Measurements from ENCODE around the gene SUN3. TPM values are rescaled to one million over a fixed set of nuclear protein-coding genes. Genes with fewer than 3 reads are reported as not detected.

SUN3 gene
- total RNA-seq, 2 experiments from 2014 or later, result 2.9 TPM; not detected in 1

DNA sequence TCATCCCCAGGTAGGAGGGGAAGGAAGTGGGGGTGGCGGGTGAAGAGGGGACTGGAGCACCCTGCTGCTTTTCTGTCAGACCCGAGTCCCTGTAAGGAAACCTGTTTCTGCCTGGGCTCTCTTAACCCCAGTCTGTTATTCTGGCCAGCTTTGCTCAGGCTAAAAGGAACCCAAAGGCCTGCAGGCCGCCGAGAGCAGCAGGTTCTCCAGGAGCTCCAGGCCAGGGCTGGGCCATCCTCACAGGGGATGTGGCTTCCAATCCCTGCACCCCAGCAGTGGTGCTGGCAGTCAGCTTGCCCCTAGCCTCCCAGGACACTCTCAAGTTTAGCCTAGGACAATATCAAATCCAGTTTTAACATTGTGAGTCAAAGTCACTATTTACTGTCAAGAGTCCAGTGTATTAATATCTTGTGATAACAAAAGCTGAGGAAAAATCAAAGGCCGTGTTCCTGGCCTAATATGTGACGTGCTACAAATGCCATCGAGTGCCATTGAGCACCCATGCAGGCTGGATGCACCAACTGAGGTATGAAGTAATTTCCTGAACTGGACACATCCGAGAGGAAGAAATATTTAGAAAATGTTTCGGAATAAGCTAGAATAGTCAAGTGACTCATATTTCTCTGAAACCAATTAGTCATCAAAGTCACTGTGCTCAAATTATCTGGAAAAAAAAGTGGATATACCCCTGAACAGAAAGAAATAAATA lies 87.6 kb downstream of the SUN3 start:
- Histone ChIP-seq H3K4me3 (ENCODE audit: low read depth, low read length, poor library complexity, severe bottlenecking) (no peak overlapping the region), H3K79me2 (ENCODE audit: insufficient read depth, low read depth, low read length) (no peaks in the 10 kb centered on the region), H4K20me1 (ENCODE audit: insufficient read depth, low read length) (no peaks in the 10 kb centered on the region), H2AFZ (ENCODE audit: low read length) (no peak overlapping the region), H3K9me2 (ENCODE audit: insufficient read depth, low read length) (no peaks in the 10 kb centered on the region), H3K4me1 (ENCODE audit: insufficient read depth, low read length, poor library complexity, severe bottlenecking) (peaks cover 33% of the 10 kb centered on the region), H3K4me2 (ENCODE audit: low read length) (no peak overlapping the region), H3K27ac (ENCODE audit: low read depth, low read length, poor library complexity, severe bottlenecking) (no peak overlapping the region), H3K9me3 (ENCODE audit: low read length) (no peaks in the 10 kb centered on the region), H3K36me3 (ENCODE audit: insufficient read depth, low read length) (no peaks in the 10 kb centered on the region)
- TF ChIP-seq, protein P1, sequence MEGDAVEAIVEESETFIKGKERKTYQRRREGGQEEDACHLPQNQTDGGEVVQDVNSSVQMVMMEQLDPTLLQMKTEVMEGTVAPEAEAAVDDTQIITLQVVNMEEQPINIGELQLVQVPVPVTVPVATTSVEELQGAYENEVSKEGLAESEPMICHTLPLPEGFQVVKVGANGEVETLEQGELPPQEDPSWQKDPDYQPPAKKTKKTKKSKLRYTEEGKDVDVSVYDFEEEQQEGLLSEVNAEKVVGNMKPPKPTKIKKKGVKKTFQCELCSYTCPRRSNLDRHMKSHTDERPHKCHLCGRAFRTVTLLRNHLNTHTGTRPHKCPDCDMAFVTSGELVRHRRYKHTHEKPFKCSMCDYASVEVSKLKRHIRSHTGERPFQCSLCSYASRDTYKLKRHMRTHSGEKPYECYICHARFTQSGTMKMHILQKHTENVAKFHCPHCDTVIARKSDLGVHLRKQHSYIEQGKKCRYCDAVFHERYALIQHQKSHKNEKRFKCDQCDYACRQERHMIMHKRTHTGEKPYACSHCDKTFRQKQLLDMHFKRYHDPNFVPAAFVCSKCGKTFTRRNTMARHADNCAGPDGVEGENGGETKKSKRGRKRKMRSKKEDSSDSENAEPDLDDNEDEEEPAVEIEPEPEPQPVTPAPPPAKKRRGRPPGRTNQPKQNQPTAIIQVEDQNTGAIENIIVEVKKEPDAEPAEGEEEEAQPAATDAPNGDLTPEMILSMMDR (conservative IDR thresholded peaks at IDR 0.05; ENCODE audit: low read length), result no peak
- no peak for TF ChIP-seq EZH2phosphoT487 (IDR thresholded peaks at IDR 0.05; ENCODE audit: borderline replicate concordance, low read depth, low read length)
- no TSS peak for BruUV-seq (replicated peaks)
- POLR2A ChIA-PET, result interaction anchor here (0.5 to 1.1 kb wide), 3 partner anchors 37 to 352 kb away, joined by 3 to 4 read pairs (median 3); no protein-coding TSS in a partner anchor
- DNase-seq (ENCODE audit: low spot score), result no peak
- intact Hi-C loops (cut with micrococcal nuclease; ENCODE audit: unreplicated experiment), result no loop called here
- CTCF ChIA-PET (ENCODE audit: unreplicated experiment), result interaction anchor here (0.6 kb wide), 1 partner anchor 1365 kb away, joined by 3 read pairs; no protein-coding TSS in a partner anchor

DNA sequence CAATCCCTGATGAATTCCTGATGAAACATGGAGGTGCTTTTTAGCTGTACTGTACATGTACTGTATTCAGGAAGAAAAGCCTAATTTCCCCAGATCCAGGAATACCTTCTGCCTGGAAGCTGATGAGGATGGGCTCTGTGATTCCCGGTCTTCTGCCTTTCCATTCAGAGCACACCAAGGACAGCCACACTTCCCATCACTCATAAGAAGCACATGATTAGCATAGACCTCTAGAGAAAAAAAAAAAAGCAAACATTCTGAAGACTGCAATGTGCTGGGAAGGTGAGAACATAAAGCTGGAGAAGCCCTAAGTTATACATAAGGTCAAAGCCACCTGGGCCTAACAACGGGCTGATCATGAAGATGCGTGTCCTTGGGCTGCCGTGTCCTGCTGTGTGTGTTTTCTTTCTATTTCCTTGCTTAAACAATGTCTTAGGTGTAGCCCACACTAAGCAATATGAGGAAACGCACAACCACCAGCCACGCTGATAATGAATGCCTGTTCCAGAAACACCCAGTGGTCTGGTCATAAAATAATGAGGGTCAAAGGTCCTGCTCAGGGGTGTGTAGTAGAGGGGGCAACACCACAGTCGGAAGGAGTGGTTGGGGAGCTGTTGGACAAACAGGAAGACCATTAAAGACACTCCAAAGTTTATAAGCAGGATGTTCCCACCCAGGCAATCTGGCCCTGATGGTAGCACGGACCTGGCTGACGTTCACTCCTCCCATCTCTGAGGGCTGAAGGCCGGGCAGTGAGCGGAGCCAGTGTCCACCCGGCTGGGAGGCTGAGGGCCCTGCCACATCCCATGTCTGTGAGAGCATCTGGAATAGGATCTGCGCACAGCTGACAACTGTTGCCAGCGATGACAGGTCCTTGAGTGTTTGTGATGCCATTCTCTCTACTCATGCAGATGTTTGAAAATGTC lies 88.6 kb downstream of the SUN3 start:
- no TSS peak for BruUV-seq (replicated peaks)
- no peaks in the 10 kb centered on the region for H3K9me2 ChIP-seq (ENCODE audit: insufficient read depth, low read length)
- no peak for DNase-seq (ENCODE audit: low spot score)
- no peaks in the 10 kb centered on the region for H3K79me2 ChIP-seq (ENCODE audit: insufficient read depth, low read depth, low read length)
- no peaks in the 10 kb centered on the region for H4K20me1 ChIP-seq (ENCODE audit: insufficient read depth, low read length)
- ChIA-PET POLR2A (interaction anchor here (0.5 to 1.1 kb wide), 4 partner anchors 8 to 351 kb away, joined by 3 to 4 read pairs (median 4); partner anchors contain the start of gene PKD1L1), CTCF (ENCODE audit: unreplicated experiment) (no interaction called here)
- H2AFZ ChIP-seq (ENCODE audit: low read length), result no peak overlapping the region
- no peak overlapping the region for H3K4me2 ChIP-seq (ENCODE audit: low read length)
- H3K27ac ChIP-seq (ENCODE audit: low read depth, low read length, poor library complexity, severe bottlenecking), result no peak overlapping the region
- H3K4me3 ChIP-seq (ENCODE audit: low read depth, low read length, poor library complexity, severe bottlenecking), result no peak overlapping the region
- TF ChIP-seq EZH2phosphoT487 (IDR thresholded peaks at IDR 0.05; ENCODE audit: borderline replicate concordance, low read depth, low read length), result no peak
- TF ChIP-seq, protein P1 (conservative IDR thresholded peaks at IDR 0.05; ENCODE audit: low read length), result no peak
- intact Hi-C loops (cut with micrococcal nuclease; ENCODE audit: unreplicated experiment), result no loop called here
- H3K9me3 ChIP-seq (ENCODE audit: low read length), result no peaks in the 10 kb centered on the region
- H3K36me3 ChIP-seq (ENCODE audit: insufficient read depth, low read length), result no peaks in the 10 kb centered on the region
- peaks cover 38% of the 10 kb centered on the region for H3K4me1 ChIP-seq (ENCODE audit: insufficient read depth, low read length, poor library complexity, severe bottlenecking)

Data from OCI-LY7 (cell line).